Stimulated activated CD4-positive, alpha-beta T cell treated with anti-CD3 and anti-CD28 coated beads, TNF-alpha, amount 100 ng/mL, for 4 hours (primary cell): Measurements from ENCODE around the gene CTIF.

Experiments
- DNase-seq, 3 experiments: peaks; one replicate each; pipeline ENCODE4 v3.0.0-alpha.2; 2020; ENCODE audit warnings: low read depth in 3 of 3

Gene CTIF

DNA sequence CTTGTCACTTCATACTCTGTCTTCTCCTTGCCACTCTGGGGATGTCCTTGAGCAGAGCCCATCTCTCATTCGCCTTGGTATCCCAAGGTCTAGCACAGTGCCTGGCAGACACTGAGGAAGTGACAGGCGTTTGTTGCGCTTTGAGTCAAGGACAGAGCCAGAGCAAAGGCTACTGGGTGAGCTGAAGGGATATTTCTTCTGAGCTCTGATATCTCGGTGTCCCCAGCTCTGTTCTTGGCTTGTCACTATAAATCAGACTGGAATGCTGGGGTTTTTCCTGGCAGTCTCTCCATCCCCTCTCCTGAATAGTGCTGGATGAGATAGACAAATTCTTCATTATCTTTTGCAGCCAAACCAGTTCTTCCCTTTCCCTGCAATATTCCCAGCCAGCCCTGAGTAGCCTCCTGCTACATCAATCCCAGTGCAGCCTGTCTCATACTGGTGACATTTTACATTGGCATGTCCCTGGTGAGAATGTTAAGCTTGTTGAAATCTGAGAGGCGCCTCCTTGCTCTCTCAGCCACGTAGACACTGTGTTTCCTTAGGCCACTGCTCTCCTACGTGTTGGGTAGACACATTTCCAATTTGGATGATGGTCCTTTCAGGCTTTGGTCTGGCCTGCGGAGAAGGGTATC lies 61.7 kb downstream of the CTIF start:
- DNase-seq: no peak

DNA sequence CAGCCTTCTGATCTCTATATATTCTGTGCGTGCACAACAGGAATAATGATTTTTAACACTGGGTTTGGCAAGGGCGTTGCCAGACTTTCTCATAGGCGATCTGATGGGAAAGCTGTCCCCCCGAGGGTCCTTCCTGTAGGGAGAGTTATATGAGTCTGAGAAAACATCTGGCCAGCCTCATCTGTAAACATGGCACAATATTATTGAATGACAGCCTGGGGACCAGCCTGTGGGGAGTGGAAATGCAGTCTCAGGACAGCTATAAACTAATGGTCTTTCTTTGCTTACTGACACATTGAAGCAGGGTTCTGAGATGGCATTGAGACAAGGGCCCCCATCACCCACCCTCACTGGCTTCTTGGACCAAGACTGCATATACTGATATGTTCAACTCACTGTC lies 62.5 kb downstream of the CTIF start:
- no peak for DNase-seq

DNA sequence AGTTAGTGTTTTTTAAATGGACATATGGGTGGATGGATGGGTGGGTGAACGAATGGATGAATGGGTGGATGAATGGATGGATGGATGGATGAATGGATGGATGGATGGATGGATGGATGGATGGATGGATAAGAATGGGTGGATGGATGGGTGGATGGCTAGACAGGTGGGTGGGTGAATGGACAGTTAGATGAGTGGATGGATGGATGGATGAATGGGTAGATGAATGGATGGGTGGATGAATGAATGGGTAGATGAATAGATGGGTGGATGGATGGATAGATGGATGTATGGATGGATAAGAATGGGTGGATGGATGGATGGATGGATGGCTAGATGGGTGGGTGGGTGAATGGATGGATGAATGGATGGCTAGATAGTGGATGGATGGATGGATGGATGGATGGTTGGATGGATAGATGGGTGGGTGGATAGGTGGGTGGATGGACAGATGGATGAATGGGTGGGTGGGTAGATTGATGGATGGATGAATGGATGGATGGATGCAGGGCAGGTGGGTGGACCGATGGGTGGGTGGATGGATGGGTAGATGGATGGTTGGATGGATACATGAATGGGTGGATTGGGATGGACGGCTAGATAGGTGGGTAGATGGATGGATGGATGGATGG lies 64.0 kb downstream of the CTIF start:
- DNase-seq: no peak

DNA sequence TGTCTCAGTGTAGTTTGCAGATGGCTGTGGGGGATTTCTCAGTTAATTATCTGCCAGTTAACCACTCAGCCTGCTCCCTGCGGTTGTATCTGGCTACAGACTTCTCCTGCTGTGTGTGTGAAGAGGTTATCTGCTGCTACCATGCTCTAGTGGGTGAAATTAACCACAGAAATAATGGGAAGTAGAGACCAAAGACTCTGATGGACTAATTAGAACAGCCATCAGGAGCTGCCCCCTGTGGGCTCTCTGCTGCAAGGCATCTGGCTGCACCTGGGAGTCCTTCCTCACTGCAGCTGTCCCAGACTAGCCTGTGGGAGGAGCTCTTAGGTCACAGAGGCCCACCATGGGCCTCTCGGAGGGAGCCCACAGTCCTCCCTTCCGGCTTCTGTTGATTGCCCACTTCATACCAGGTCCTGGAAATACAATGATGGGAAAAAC lies 66.6 kb downstream of the CTIF start:
- no peak for DNase-seq

DNA sequence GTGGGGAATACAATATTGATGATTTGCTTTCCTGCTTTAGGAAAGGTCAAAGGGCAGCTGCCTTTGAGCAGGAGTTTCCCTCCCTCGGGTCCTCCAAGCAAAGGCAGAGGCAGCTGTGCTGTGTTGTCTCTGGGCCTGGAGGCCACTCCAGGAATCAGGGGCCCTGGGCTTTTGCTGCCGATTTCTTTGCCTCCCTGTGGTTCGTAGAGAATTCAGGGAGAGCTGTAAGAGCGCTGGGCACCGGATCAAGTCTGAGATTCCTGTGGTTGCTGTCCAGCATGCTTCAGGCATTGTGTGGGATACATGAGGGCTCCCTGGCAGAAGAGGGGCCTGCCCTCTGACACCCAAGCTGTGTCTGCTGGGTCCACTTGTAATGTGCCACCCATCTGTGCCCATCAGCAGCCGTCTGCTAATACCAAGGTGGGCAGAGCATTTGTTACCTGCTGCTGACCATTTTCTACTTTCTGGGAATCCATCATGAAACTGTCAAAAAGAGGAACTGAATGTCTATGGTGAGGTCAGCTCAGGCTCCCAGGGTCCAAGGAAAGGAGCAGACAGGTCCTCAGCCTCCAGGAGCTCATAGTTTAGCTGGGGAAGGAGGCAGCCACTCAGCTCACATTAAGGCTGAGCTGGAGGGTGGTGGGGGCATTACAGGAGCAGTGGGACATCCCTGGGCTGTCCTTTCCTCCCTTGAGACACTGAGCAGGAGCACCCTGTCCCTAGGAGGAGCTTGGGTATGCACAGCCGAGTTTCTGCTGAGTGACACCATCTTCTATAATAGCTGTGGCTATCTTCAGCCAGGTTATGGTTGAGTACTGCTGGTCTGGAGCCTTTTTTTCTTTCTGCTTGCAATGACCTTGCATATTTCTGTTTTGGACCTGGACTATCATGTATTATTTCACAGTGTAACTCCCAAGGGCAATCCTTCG lies 68.5 kb downstream of the CTIF start:
- DNase-seq: no peak

DNA sequence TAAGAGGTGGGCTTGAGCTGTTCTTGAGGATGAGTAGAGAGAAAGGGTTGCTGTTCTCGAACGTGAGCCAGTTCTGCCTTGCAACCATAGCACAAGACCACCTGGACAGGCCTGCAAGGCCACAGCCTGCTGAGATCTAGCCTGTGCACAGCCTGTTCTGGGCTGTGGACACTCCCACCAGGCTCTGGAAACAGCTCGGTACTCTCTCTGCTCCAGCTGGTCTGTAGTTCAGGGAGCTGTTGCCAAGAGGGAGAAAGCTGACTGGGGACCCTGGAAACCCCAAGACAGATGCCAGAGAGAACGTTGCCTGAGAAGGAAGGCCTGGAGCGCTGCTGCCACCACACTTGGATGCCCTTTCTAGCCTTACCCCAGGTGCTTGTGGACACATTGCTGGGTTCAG lies 69.8 kb downstream of the CTIF start:
- no peak for DNase-seq

DNA sequence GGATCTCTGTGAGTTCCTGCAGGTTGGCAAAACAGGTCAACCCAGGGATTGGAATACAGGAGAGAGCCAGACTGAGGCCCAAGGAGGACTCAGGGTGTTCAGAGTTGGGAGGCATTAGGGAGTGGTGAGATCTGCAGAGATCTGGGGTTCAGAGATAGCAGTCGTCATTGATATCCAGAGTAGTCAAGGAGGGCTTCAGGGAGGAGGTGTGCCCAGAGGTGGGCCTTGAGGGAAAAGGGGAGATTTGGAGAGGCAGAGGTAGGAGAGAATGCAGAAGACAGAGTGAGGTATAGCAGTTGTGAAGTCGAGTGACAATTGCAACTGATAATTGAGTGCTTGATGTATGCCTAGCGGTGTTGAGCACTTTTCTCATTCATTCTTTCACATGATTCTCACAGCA lies 70.3 kb downstream of the CTIF start:
- no peak for DNase-seq

DNA sequence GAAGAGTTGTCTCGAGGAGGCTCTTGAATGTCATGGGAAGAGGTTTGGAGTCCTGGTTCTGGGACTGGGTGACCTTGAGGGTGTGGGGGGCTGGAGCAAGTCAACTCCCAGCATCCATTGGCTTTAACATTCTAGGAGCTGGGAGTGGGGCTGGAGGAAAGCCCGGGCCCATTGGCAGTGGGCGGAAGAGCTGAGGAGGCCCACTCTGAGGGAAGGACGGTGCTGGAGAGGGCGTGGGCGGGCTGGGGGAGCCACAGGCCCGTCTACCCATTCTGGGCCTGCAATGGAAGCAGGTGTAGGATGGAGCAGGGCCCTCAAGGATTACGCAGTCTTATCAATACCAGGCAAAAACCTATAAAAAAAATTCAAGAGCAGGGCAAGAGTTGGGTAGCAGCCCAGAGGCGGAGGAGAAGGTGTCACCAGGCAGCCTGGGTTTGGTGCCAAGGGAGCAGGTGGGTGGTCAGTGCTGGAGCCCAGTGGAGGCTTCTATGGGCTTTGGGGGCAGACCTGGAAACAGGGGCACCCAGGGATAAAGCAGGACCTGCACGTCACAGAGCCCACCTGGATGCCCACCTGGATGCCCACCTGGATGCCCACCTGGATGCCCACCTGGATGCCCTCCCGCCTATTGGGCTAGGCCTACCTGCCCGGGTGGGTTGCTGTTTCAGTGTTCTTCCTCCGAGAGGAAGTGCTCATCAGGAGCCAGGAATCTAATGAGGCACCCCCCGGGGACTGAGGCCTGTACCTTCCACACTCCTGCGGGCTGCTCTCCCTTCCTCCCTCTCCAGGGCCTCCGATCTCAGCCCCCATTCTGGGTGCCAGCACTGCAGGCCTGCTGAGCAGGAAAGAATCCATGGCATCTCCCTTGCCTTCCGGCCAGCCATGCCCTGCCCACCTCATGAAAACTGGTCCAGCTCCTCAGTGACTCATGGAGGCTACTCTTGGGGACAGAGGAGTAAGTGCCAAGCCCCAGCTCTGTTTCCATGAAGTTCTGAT lies 71.3 kb downstream of the CTIF start:
- no peak for DNase-seq

DNA sequence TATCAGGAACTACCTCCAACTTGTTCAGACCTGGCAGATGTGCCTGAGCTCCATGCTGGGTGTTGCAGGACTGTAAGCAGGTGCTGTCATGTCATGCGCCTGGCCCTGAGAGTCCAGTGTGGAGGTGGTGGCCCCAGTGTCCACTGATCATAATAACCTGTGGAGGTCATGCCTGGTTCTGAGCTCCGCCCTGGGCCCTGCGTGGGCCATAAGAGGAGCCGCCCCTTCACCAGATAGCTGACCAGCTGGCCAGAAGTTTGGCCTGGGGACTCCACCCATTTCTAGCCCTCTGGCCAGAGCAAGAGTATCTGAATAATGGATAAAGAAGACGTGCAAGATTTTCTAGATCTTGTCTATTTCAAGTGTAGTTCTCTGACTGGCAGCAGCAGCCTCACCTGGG lies 72.4 kb downstream of the CTIF start:
- no peak for DNase-seq

DNA sequence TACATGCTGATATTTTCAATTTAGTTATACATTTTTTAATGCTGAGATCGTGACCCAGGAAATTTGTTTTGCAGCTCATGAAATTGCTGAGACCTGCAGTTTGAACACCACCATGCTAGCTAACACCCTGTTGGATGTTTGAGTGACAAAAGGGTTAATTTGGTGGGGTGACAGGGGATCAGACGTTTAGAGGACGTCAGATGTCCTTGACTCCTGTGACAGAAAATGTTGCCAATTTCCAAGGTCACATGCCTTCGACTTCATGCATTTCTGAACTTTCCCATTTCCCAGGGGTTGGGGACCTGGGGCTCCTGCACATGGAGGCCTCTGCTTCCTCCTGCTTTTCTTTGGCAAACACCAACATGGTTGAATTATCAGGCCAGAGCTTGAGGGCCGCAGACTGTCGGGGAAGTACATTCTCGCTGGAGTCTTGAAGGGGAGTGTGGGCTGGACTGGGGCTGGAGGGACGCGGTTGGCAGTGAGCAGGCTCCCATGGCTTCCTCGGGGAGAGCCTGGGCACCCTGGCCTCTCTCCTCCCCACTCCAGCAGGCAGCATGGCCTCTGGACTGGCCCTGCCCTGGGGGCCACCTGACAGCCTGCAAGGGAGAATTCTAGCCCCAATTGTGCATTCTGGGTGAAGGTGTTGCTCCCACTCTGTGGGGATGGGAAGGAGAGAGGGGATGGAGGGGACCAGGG lies 73.1 kb downstream of the CTIF start:
- DNase-seq: no peak

DNA sequence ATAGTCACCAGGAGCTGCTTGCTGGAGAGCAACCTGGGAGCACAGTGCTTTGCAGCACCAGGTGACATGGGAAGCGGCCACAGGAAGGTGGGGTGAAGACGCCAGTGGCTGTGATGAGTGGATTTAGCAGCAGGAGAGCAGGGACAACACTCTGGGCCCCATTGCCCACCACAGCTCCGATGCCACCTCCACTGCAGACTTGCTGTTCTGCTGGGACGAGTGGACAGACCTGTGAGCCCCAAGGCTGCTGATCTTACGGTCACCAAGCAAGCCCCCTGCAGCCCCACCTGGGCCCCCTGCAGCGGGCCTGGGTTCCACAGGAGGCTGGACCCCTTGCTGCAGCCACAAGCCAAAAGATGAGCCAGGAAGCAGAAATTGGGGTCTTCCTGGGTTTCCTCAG lies 73.7 kb downstream of the CTIF start:
- DNase-seq: no peak

DNA sequence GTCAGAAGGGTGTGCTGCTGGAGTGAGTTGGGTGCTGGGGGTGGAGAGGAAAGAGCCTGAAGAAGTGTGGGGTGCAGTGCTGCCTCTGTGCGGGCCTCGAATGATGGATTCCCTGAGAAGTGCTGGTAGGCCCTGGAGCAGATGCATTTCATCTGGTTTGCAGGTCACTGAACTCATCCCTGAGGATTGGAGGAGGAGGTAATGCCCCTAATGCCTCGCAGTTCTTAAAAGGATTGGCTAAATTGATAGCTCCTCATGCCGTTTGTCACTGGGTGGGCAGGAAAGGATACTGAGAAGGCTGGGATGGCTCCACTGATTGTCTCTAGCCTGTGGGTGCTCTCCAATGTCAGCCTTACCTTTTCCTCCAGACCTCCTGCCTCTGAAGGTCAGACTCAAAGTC lies 74.1 kb downstream of the CTIF start:
- no peak for DNase-seq

DNA sequence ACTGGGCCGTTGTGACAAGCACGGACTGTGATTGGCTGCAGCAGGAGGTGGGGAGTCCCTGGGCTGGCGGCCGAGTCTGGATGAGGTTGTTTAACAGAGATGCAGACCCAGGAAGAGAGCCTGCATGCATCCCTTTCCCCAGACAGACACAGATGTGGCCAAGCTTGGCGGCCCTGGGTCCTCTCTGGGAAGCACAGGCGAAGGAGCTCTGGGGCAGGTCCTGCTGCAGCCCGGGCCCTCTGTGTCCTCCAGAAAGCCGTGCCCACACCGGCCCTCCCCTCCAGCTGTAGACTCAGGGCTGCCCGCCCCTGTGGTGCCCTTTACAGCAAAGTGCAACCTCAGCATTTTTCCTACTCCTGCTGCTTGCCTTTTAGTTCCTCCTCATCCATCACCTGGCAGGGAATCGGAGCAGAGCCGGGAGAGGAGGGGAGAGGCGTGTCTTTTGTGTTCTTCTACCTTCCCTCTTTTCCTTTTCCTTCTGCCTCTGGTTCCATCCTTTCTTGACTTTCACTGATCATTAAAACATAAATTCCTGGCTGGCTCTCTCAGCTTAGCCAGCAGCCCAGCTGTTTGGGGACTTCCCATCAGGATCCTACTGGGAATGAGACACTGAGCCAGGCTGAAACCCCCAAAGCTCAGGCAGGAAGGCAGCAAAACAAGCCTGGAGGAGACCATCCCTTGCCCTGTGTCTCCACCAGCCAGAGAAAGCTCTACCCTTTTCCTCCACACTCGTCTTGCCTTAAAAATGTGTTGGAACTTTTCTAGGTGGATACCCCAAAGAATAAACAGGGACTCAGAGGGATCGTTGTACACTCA lies 75.0 kb downstream of the CTIF start:
- no peak for DNase-seq

DNA sequence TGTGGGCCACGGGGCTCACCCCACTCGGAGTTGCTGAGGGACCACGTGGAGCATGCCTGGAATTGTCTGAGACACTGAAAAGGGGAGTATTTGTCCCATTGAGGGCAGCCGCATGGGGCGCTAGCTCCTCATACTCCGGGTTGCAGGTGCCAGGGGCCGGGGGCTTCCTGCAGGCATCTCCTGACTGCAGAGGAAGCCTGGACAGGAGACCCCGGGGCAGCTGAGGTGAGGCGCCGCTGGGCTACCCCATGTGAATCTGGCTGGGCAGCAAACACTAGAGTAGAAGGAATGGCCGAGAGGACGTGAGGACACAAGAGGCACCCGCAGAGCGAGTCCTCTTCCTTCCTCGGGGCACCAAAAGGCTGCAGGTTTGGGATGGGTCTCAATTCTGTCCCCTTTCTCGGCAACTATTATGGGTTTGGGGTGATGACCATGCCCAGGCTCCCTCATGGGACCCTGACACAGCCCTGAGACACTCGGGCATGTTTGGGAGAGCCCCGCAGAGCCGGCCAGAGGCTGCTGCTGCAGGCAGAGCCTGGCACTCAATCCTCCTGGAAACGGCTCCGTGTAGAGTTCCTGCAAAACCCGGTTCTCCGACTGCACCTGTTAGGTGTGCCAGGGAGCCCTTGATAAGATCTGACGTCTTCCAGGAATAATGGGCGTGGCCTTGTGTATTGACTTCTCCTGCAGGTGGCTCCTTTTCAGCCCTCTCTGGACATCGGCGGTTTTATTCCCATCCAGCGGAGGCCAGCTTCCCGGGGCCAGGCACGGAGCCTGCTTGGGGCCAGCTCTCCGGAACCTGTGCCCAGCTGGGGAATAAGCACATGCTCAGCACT lies 77.0 kb downstream of the CTIF start:
- no peak for DNase-seq

DNA sequence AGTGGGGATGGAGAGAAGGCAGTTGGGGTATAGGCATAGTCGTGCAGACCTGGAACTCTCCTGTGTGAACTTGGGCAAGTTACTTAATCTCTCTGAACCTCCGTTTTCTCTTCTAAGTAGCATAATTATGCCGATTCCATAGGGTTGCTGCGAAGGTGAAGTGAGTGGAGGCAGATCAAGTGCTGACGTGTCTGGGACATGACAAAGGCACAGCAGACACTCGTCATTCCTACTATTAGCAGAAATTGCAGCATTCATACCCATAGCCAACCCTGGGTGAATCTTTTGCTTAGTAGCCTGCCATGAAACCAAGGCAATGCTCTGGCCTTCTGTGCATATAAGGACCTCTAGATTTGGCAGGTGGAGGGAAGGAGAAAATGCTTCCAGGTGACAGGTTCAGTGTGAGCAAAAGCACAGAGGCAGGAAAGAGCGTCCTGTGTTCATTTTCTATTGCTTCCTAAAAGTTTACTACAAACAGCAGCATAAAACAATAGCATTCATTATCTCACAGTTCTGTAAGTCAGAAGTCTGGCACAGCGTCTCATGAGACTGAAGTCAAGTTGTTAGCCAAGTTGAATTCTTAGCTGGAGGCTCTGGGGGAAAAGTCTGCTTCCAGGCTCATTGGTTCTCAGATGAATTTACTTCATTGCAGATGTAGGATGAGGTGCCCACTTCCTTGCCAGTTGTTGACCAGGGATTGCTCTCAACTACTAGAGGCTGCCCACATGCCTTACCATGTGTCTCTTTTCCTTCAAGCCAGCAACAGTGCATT lies 77.8 kb downstream of the CTIF start:
- no peak for DNase-seq

DNA sequence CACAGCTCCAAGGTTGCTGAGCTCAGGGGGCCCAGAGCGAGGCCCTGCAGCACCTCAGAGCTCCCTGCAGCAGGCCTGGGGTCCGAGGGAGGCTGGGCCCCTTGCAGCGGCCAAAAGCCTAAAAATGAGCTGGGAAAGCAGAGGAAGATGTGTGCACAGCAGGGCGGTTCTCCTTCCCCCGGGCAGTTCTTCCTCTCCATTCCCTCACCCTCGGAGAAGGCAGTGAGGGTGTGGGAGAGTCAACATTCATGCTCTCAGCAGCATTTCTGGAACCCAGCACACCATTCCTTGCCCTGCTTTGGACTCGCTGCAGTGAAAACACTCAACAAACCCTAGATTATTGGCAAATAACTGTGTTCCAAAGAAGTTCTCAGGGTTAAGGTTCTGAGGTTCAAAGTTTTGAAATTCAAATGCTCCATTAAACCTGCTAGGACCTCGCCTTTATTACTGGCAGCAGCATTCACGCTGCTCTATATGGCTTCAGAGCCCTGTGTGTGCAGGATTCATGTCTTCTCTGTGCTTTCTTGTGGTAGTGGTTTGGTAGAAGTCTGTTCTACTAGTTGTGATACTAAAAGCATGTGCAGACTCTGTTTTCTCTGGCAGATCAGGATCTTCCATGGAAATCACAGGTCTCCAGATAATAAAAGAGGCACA lies 79.1 kb downstream of the CTIF start:
- DNase-seq: no peak

DNA sequence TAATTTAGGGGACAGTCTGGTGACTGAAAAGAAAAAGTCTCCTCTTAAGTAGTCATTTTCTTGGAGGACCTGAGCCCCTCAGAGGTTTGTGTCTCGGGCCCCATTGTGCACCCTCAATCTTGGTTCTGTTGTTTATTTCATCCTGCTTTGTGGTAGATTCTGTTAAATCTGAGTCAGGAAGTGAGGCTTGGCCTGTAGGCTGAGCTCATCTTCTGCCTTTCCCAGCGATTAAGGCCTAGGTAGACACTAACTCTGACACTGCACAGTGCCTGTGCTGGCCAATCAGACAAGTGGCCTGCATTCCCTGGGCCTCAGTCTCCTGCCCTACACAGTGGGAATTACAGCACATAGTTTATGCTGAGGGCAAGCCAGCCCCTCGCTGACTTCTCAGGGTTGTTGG lies 80.2 kb downstream of the CTIF start:
- no peak for DNase-seq

DNA sequence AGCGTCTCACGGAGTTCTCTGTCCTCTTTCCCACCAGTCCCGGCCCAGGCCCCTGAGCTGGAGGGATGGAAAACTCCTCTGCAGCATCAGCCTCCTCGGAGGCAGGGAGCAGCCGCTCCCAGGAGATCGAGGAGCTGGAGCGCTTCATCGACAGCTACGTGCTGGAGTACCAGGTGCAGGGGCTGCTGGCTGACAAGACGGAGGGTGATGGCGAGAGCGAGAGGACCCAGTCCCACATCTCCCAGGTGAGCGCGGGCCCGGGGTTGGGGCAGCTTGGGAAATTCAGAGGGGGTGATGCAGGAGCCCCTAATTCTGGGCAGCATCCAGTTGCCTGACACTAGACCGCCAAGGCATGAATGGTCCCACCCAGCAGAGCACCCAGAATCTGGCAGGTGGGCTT lies 80.7 kb downstream of the CTIF start:
- DNase-seq: no peak
